NCI-H82 (cell line): ENCODE measurements around the gene GAB2.

Source experiments
- DNase-seq: peaks from one replicate; lab custom pipeline; 2025; lab: John Stamatoyannopoulos, UW

GAB2 gene

DNA sequence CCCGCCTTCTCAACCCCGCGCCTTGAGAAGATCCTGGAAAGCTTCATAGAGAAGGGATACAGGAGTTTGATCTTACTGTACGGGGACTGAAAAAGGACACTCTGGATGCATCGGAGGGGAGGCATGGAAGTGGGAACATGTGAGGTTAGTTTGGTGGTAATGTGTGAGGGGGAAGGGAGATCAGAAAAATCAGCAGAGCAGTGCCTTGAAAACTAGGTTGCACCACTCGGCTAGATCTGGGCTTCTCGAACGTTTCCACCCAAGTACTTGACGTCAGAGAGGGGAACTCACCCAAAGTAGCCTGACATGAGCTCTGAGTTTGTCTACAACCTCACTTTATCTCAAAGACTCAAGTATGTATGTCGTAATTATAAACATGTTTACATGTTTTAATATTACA is 214.4 kb downstream of the GAB2 start:
- DNase-seq = no peak

DNA sequence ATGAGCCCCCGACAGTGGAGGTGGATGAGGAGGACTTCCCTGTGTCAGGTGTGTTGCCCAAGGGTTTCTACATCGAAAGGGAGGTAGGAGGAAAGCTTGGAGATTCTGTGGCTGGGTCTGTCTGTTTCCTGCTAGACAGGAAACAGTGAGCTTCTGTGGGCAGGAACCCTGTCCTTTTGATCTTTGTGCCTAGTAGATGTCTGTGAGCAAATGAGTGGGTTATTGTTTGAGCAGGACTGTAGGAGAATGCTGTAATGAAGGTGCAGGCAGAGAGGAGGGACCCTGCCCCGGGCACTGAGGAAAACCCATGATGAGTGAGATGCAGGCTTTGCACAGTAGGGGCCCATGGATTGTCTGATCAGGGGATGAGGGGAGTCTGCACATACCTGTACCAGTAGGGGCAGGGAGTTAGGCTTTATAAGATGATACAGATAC is 214.9 kb downstream of the GAB2 start:
- no peak for DNase-seq

DNA sequence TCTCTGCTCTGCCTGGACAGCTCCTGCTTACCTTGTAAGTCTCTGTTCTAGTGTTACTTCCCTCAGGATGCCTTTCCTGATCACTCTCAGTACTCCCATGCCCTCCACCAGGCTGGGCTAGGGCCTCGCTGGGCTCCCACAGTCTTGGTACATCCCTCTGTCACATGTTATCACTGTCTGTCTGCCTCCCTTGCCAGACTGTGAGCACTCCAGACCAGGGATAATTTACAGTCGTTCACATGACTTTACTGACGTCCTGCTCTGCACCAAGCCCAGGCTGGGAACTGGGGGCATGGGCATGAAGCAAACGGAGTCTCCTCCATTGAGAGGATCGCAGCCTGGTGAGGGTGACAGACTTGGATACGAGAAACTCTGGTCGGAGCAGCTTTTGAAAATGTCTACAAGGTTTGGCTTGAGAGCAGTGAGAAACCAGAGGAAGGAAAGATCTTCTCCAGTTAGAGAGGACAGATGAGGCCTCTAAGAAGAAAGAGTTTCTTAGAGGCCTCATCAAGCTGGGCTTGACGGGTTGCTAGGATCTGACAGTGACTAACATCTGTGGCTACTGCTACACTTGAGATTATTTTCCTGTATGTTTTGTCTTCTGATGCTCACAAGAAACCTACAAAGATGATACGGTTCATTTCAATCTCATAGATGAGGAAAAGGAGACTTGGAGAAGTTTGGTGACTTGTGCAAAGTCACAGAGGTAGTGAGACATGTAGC is 216.4 kb downstream of the GAB2 start:
- no peak for DNase-seq

DNA sequence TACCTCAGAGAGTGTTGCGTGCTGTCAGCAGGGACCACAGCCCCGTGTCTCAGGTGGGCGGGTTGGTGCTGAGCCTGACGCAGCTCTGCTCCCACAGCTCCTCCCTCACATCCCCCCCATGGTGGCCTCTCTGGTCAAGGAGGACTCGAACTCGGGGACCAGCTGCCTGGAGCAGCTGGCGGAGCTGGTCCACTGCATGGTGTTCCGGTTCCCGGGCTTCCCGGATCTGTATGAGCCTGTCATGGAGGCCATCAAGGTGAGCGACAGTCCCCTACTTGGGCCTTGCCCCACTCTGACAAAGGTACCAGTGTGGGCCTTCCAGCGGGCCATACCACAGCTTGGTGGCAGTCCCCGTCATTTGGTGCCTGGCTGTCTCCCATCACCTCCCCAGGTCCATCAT is 217.1 kb downstream of the GAB2 start:
- no peak for DNase-seq

- no peak for DNase-seq
Observed at GRCh38 chr11:78200061-78200460, 217.6 kb downstream of the GAB2 start.

GRCh38 chr11:78199653-78200015 is 218.0 kb downstream of the GAB2 start:
- DNase-seq = no peak

- DNase-seq = no peak
Observed at GRCh38 chr11:78199015-78199652, 218.5 kb downstream of the GAB2 start.

GRCh38 chr11:78197816-78198215 is 219.8 kb downstream of the GAB2 start:
- no peak for DNase-seq

GRCh38 chr11:78196661-78197091 is 220.9 kb downstream of the GAB2 start:
- no peak for DNase-seq

GRCh38 chr11:78195917-78196560 is 221.6 kb downstream of the GAB2 start:
- DNase-seq = no peak

DNA sequence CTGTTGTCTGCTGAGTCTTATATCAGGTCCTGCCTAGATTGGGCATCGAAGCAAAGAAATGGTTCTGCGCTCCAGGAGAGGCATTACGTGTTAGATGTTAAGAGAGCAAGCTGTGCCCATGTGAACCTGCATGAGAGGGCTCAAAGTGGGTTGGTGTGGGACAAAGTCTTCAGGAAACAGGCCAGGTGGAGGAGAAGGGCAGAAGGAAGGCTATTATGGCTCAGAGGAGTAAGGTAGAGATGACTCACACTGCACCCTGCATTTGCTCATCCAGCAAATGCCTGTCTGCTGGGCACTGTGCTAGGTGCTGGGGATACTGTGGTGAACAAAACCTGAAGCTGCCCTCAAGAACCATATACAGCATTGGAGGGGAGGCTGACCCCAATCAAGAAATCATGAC is 223.1 kb downstream of the GAB2 start:
- DNase-seq = no peak

GRCh38 chr11:78193806-78194205 is 223.8 kb downstream of the GAB2 start:
- DNase-seq = no peak

GRCh38 chr11:78192911-78193351 is 224.7 kb downstream of the GAB2 start:
- DNase-seq = no peak

GRCh38 chr11:78192223-78192719 is 225.3 kb downstream of the GAB2 start:
- DNase-seq = peak; percentile 54

DNA sequence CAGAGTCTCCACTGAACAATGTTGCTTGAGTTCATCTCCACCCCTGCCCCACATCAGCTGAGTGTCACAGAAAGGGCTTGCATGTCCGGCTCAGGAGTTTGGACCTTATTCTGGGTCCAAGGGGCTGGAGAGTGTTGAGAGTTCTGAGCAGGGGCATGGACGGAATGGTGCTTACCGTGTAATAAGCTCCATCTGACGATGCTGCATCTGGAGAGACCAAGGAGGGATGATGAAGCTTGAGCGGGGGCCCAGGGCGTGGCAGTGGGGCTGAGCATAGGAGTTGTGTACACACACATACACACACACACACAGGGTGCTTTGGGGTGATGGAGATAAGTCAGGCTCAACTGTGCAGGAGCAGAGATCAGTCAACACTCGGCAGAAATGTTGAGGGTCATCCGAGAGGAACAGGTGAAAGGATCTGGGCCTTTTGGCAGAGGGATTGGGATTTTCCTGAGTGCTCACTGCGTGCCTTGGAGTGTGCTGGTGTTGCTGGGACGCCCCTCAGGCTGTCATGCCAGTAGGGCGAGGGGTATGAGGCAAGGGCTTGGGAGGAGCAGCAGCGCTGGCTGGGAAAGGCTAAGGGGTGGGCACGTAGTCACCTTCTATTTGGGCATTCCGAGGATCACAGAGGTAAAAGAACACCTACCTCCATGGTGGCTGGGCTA is 226.6 kb downstream of the GAB2 start:
- DNase-seq = no peak

GRCh38 chr11:78190374-78190773 is 227.2 kb downstream of the GAB2 start:
- no peak for DNase-seq

DNA sequence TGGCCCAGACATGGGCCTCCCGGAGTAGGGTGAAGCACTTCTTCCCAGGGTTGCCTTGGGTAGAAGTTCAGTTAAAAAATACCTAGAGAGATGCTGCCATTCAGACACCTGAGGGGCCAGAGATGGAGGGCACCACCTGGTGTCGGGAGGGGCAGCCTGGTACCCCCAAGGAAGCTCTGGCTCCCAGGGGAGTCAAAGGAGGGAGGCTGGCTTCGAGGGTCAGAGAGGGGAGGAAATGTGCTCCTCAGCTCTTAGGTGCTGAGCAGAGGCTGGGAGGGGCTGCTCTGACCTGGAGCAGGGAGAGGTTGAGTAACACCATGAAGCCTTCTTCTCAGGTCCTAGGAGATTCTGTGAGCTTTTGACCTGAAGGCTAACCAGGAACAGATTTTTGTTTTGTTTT is 227.8 kb downstream of the GAB2 start:
- no peak for DNase-seq

DNA sequence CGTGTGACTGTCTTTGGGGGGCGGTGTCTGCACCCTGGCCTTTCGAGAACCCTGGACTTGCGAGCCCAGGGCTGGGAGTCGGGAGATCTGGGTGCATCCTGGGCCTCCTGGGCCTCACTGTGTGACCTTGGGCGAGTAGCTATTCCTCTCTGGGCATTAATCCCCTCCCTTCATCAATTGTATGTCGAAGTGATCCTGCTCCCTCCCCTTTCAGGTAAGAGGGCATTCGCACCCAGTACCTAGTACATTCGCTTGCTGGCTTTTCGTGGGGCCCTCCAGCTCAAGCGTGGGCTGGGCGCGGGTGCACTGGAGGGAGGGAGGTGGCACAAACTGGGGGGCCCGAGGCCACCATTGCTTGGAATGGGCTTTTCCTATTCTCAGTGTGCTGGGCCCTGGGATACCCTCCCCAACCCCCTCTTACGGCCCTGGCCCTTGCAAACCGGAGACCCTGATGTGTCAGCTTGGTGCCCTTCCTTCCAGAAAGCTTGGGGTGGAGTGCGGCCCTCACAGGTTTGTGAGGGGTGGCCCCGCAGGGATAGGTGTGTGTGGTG is 228.4 kb downstream of the GAB2 start:
- peak; percentile 37 for DNase-seq

DNA sequence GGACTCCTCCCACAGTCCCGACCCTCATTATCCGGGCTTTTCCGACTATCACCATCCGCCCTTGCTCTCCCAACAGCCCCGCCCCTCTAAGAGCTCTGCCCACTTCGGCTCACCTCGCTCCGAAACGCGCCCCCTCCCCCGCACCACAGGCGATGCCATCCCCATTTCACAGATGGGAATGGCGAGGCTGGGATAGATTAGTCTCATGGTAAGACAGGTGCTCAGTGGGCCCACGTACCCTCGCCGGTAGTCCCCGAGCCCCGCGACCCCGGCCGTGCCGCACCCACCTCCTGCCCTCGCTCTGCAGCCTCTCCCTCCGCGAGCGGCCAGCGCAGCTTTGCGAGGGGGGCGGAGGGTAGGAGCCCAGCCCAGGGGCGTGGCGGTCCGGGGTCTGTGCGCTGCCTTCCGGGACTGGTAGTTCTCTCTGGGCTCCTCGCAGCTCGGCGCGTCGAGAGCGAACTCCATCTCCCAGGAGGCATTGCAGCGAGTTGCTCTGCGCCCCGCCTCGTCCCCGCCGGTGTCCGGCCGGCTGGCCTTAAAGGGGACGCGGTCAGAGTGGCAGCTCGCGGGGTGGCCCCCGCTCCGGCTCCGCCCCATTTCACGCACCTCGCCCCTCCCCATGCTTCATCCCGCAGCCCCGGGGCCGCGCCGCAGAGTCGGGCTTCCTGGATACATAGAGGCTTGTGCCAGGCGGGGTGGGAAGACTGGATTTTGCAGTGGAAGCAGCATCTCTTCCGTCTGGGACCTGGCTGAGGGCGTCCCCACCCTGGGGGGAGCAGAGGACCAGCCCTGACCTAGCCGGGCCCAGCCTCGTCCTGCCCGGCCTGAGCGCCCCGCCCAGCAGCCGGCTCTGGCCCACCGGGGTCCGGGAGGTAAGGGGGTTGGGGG is 229.1 kb downstream of the GAB2 start, which contains the start of the genes KCTD21 and USP35:
KCTD21 (minus strand) TSS at position 341 of the 888 bp plus-strand sequence. CDS start 14,072 bp downstream, outside the sequence.
USP35 (plus strand) TSS at position 634 of the 888 bp plus-strand sequence. CDS start 7,327 bp downstream, outside the sequence.
- peak; percentile 97 for DNase-seq

DNA sequence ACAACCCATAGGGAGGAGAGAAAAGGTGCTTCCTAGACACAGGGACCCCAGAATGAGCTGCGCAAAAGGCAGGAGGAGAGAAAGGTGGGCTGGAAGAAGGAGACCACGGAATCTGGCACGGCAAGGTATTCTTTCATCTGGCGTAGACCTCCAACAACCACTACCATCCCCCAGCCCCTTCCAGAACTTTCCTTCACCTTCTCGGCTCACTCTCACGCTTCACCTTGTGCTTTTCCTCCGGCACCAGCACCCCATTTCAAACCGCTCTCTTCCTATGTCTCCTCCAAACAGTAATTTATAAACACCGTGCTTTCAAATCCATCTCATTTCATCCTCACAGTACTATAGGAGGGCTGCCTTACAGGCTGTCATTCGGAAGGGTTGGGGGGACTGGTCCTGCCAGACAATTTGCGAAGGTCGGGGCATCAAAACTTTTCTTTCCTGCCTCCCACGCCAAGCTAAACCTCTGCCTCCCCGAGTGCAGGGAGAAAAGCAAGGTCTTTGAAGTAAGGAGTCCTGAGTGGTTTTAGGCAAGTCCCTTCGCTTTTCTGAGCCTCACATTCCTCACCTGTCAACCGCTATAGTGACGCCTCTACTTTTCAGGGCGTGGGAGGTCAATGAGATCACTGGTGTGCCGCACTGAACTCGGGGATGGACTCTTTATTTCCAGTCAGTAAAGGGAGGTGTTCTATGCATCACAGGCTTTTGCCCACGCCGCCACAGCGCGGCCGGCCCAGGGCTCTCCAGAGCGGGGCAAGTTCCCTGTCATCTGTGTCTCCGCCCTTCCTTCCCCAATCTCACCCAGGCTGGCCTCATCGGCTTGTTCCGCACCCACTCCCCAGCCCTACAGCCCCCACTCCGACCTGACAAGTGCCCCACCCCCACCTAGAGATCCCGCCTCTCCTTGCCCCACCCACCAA is 230.0 kb downstream of the GAB2 start:
- no peak for DNase-seq
